Measurements from ENCODE around the gene TBX18. TPM values are rescaled to one million over a fixed set of nuclear protein-coding genes. Genes with fewer than 3 reads are reported as not detected.

Gene TBX18
- total and polyA plus RNA-seq, 10 donors = under 0.01 to 0.17 (median 0.03) TPM; not detected in 5

- Histone ChIP-seq H3K36me3 (no peaks in the 10 kb centered on the region), H3K4me3 (no peak overlapping the region), H3K9me3 (peaks cover 0 to 4% (median 0%) of the 10 kb centered on the region in 8 donors), H3K27ac (no peak overlapping the region), H3K4me1 (no peaks in the 10 kb centered on the region), H3K27me3 (replicated peaks in 1 of 7) (no peaks in the 10 kb centered on the region)
- intact Hi-C loops (cut with DNase I; ENCODE audit: low total_unique reads) = no loop called here
- TF ChIP-seq POLR2AphosphoS5 (IDR thresholded peaks at IDR 0.05) (no peak), CTCF (IDR thresholded peaks at IDR 0.05 in 8 of 11, conservative IDR thresholded peaks at IDR 0.05 in 3 of 11) (no peak), POLR2A (IDR thresholded peaks at IDR 0.05) (no peak)
- 31 to 48% (median 37%) methylated on average over 5 of the region's 5 CpGs for WGBS, 5 donors
- no peak for DNase-seq
Observed at GRCh38 chr6:84718038-84718955, 46.1 kb downstream of the TBX18 start.

- intact Hi-C loops (cut with DNase I; ENCODE audit: low total_unique reads) = no loop called here
- 41 to 59% (median 44%) methylated on average over 1 of the region's 1 CpG for WGBS, 5 donors
- H3K27me3 ChIP-seq (replicated peaks in 1 of 7) = no peaks in the 10 kb centered on the region
- no peaks in the 10 kb centered on the region for H3K36me3 ChIP-seq
- no peak overlapping the region for H3K27ac ChIP-seq
- peaks cover 0 to 4% (median 0%) of the 10 kb centered on the region in 8 donors for H3K9me3 ChIP-seq
- H3K4me3 ChIP-seq = no peak overlapping the region
- no peak for TF ChIP-seq CTCF (IDR thresholded peaks at IDR 0.05 in 8 of 11, conservative IDR thresholded peaks at IDR 0.05 in 3 of 11)
- no peak for TF ChIP-seq POLR2AphosphoS5 (IDR thresholded peaks at IDR 0.05)
- no peak for TF ChIP-seq POLR2A (IDR thresholded peaks at IDR 0.05)
- H3K4me1 ChIP-seq = no peaks in the 10 kb centered on the region
- no peak for DNase-seq
Observed at GRCh38 chr6:84709121-84709520, 55.3 kb downstream of the TBX18 start.

GRCh38 chr6:84707171-84707570 lies 57.2 kb downstream of the TBX18 start:
- intact Hi-C loops (cut with DNase I; ENCODE audit: low total_unique reads) = no loop called here
- no peaks in the 10 kb centered on the region for H3K4me1 ChIP-seq
- H3K27ac ChIP-seq = no peak overlapping the region
- H3K4me3 ChIP-seq = no peak overlapping the region
- H3K36me3 ChIP-seq = no peaks in the 10 kb centered on the region
- TF ChIP-seq POLR2A (IDR thresholded peaks at IDR 0.05) = no peak
- no peak for TF ChIP-seq CTCF (IDR thresholded peaks at IDR 0.05 in 8 of 11, conservative IDR thresholded peaks at IDR 0.05 in 3 of 11)
- no peak for TF ChIP-seq POLR2AphosphoS5 (IDR thresholded peaks at IDR 0.05)
- H3K9me3 ChIP-seq = peaks cover 0 to 10% (median 4%) of the 10 kb centered on the region in 8 donors
- WGBS, 5 donors = 62 to 80% (median 72%) methylated on average over 3 of the region's 3 CpGs
- DNase-seq = no peak
- no peaks in the 10 kb centered on the region for H3K27me3 ChIP-seq (replicated peaks in 1 of 7)

GRCh38 chr6:84696166-84696565 lies 68.2 kb downstream of the TBX18 start:
- H3K4me1 ChIP-seq = no peaks in the 10 kb centered on the region
- no peak overlapping the region for H3K27ac ChIP-seq
- H3K4me3 ChIP-seq = no peak overlapping the region
- peaks cover 0 to 7% (median 0%) of the 10 kb centered on the region in 8 donors for H3K9me3 ChIP-seq
- intact Hi-C loops (cut with DNase I; ENCODE audit: low total_unique reads) = no loop called here
- H3K36me3 ChIP-seq = no peaks in the 10 kb centered on the region
- no peaks in the 10 kb centered on the region for H3K27me3 ChIP-seq (replicated peaks in 1 of 7)
- DNase-seq = no peak
- TF ChIP-seq POLR2A (IDR thresholded peaks at IDR 0.05) = no peak
- no peak for TF ChIP-seq POLR2AphosphoS5 (IDR thresholded peaks at IDR 0.05)
- TF ChIP-seq CTCF (IDR thresholded peaks at IDR 0.05 in 8 of 11, conservative IDR thresholded peaks at IDR 0.05 in 3 of 11) = no peak
- WGBS, 5 donors = 53 to 84% (median 70%) methylated on average over 1 of the region's 1 CpG
